Loucy (cell line): Measurements from ENCODE around the gene PAX3.

Source experiments
- EZH2phosphoT487 ChIP-seq: fragments of 200-600 bp; IDR thresholded peaks from 2 replicates; pipeline ENCODE4 v1.6.1; 2018; ENCODE audit warnings: antibody characterized with exemption, mild to moderate bottlenecking, moderate library complexity, borderline replicate concordance
- TF ChIP-seq, protein P1 (sequence below): fragments of 200-600 bp; sonication (generic); conservative IDR thresholded peaks from 2 replicates; pipeline ENCODE4 v1.5.1; 2014; ENCODE audit warnings: mild to moderate bottlenecking, antibody characterized with exemption, low read length

DNA sequence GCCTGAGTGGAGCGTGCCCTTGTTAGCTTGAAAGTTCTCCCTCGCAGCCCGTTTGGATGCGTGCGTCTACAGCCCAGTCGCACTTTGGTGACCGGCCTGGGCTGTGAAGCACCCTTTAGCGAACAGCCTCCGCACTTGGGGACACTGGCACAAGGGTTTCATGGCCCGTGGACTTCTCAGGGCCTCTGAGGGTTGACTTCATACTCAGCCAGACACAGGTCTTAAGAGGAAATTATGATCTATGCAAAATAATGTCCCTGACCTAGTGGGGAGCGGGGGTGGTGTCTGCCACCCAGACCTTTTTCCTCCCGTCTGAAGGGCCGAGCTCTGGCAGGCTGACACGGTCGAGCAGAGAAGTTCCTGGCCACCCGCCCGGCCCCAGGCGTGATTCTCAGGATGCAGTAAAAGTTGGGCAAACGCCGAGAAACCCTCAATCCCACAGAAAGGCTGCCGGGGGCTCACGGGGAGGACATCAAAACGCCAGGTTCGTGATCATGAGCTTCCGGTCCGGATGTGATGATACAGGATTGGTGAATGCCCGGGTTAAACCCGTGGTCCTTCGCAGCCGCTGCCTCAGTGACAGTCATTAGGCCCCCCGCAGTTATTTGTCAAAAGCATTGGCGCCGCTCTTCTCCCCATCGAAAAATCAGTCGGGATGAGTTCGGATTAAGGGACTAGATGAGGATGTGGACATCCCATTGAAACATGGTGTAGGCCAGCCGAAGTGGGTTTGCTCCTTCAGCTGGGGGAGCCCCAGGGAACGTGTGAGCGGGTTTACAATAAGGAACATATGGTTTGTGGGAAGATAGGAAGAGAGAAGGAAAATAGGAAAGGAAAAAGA is 3.6 kb upstream of the PAX3 start:
- TF ChIP-seq, protein P1, sequence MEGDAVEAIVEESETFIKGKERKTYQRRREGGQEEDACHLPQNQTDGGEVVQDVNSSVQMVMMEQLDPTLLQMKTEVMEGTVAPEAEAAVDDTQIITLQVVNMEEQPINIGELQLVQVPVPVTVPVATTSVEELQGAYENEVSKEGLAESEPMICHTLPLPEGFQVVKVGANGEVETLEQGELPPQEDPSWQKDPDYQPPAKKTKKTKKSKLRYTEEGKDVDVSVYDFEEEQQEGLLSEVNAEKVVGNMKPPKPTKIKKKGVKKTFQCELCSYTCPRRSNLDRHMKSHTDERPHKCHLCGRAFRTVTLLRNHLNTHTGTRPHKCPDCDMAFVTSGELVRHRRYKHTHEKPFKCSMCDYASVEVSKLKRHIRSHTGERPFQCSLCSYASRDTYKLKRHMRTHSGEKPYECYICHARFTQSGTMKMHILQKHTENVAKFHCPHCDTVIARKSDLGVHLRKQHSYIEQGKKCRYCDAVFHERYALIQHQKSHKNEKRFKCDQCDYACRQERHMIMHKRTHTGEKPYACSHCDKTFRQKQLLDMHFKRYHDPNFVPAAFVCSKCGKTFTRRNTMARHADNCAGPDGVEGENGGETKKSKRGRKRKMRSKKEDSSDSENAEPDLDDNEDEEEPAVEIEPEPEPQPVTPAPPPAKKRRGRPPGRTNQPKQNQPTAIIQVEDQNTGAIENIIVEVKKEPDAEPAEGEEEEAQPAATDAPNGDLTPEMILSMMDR: no peak
- TF ChIP-seq EZH2phosphoT487: no peak
